ENCODE results near the gene CDH4.
"Not testable (repeated sequence)": the region's sequence is repeated elsewhere in the genome, so short reads cannot be mapped to it uniquely, and the experiment has no call there.

Gene CDH4

GRCh38 chr20:61983965-61984364 lies 731.9 kb downstream of the CDH4 start:
- no peak for DNase-seq (ENCODE audit: low spot score)
- Histone ChIP-seq H3K9me3 (replicated peaks in 1 of 2; ENCODE audit: control insufficient read depth in 2 of 2, insufficient read depth in 1 of 2, low read depth in 1 of 2, low read length in 2 of 2) (peaks cover 3 to 5% of the 10 kb centered on the region in 2 donors), H3K27me3 (ENCODE audit: control insufficient read depth in 3 of 3, insufficient read depth in 3 of 3, low read depth in 1 of 3, low read length in 3 of 3) (no peaks in the 10 kb centered on the region), H3K79me1 (ENCODE audit: low read depth, low read length) (peaks cover 13% of the 10 kb centered on the region), H3K9ac (ENCODE audit: low read depth, low read length, poor library complexity) (peak overlapping the region; percentile 53), H3K18ac (ENCODE audit: low read length) (no peak overlapping the region), H2BK120ac (ENCODE audit: low read depth, low read length) (no peak overlapping the region), H3K27ac (replicated peaks; ENCODE audit: low read length) (no peak overlapping the region), H3K4me1 (ENCODE audit: control insufficient read depth in 2 of 2, insufficient read depth in 1 of 2, low read depth in 1 of 2, low read length in 2 of 2) (peaks cover 0 to 4% of the 10 kb centered on the region in 2 donors), H2AFZ (ENCODE audit: low read length) (no peak overlapping the region), H2BK15ac (ENCODE audit: low read length) (no peak overlapping the region), H3K4me3 (ENCODE audit: low read length in 2 of 2) (peak overlapping the region in 1 of 2 donors; percentile 4), H2BK5ac (ENCODE audit: low read length) (no peak overlapping the region), H3K36me3 (replicated peaks in 1 of 2; ENCODE audit: control insufficient read depth in 2 of 2, insufficient read depth in 2 of 2, low read length in 2 of 2) (peaks cover 29 to 62% of the 10 kb centered on the region in 2 donors), H4K8ac (ENCODE audit: low read depth, low read length) (no peak overlapping the region), H3K4me2 (ENCODE audit: insufficient read depth, low read length, poor library complexity, severe bottlenecking) (no peak overlapping the region), H3K23ac (ENCODE audit: low read depth, low read length, poor library complexity) (peak overlapping the region; percentile 98), H3K14ac (ENCODE audit: low read length) (peak overlapping the region; percentile 4), H4K91ac (ENCODE audit: low read depth, low read length, poor library complexity) (no peak overlapping the region), H2BK12ac (ENCODE audit: low read length) (no peak overlapping the region), H2AK5ac (ENCODE audit: low read depth, low read length) (no peak overlapping the region), H3K4ac (ENCODE audit: low read length) (no peak overlapping the region)
- WGBS, 2 donors (ENCODE audit: extremely low coverage in 2 of 2, insufficient read length in 2 of 2, insufficient replicate concordance in 1 of 2): no CpG with 5 or more reads among the region's 17 CpGs

DNA sequence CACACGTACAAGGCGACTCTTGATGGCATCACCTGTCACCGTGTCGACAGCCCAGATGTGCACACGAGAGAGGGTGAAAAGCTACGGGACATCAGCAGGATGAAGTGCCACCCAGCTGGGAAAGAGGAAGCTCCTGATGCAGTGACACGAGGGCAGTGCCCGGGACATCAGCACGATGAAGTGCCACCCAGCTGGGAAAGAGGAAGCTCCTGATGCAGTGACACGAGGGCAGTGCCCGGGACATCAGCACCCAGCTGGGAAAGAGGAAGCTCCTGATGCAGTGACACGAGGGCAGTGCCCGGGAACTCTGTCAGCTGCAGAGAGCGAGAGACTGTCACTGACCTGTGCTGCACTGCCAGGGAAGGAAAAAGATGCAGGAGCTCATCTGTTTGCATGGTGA lies 732.4 kb downstream of the CDH4 start:
- H2BK120ac ChIP-seq (ENCODE audit: low read depth, low read length); DNase-seq (ENCODE audit: low spot score); H3K4me2 ChIP-seq (ENCODE audit: insufficient read depth, low read length, poor library complexity, severe bottlenecking); H3K4ac ChIP-seq (ENCODE audit: low read length); H3K27me3 ChIP-seq (ENCODE audit: control insufficient read depth in 3 of 3, insufficient read depth in 3 of 3, low read depth in 1 of 3, low read length in 3 of 3); H2AK5ac ChIP-seq (ENCODE audit: low read depth, low read length); H2BK15ac ChIP-seq (ENCODE audit: low read length); H4K8ac ChIP-seq (ENCODE audit: low read depth, low read length); H4K91ac ChIP-seq (ENCODE audit: low read depth, low read length, poor library complexity); H2BK12ac ChIP-seq (ENCODE audit: low read length); H3K14ac ChIP-seq (ENCODE audit: low read length); H2BK5ac ChIP-seq (ENCODE audit: low read length); H3K27ac ChIP-seq (replicated peaks; ENCODE audit: low read length); H3K9me3 ChIP-seq (replicated peaks in 1 of 2; ENCODE audit: control insufficient read depth in 2 of 2, insufficient read depth in 1 of 2, low read depth in 1 of 2, low read length in 2 of 2); H3K4me1 ChIP-seq (ENCODE audit: control insufficient read depth in 2 of 2, insufficient read depth in 1 of 2, low read depth in 1 of 2, low read length in 2 of 2); H2AFZ ChIP-seq (ENCODE audit: low read length); H3K18ac ChIP-seq (ENCODE audit: low read length); H3K23ac ChIP-seq (ENCODE audit: low read depth, low read length, poor library complexity): not testable (repeated sequence)
- Histone ChIP-seq H3K9ac (ENCODE audit: low read depth, low read length, poor library complexity) (peak overlapping the region; percentile 53), H3K4me3 (ENCODE audit: low read length in 2 of 2) (peak overlapping the region in 1 of 2 donors; percentile 4), H3K36me3 (replicated peaks in 1 of 2; ENCODE audit: control insufficient read depth in 2 of 2, insufficient read depth in 2 of 2, low read length in 2 of 2) (peaks cover 31 to 66% of the 10 kb centered on the region in 2 donors), H3K79me1 (ENCODE audit: low read depth, low read length) (peaks cover 13% of the 10 kb centered on the region)
- WGBS, 2 donors (ENCODE audit: extremely low coverage in 2 of 2, insufficient read length in 2 of 2, insufficient replicate concordance in 1 of 2): no CpG with 5 or more reads among the region's 14 CpGs

- Histone ChIP-seq H3K4ac (ENCODE audit: low read length) (no peak overlapping the region), H4K8ac (ENCODE audit: low read depth, low read length) (no peak overlapping the region), H3K9me3 (replicated peaks in 1 of 2; ENCODE audit: control insufficient read depth in 2 of 2, insufficient read depth in 1 of 2, low read depth in 1 of 2, low read length in 2 of 2) (peaks cover 3 to 5% of the 10 kb centered on the region in 2 donors), H3K9ac (ENCODE audit: low read depth, low read length, poor library complexity) (no peak overlapping the region), H3K27ac (replicated peaks; ENCODE audit: low read length) (no peak overlapping the region), H4K91ac (ENCODE audit: low read depth, low read length, poor library complexity) (no peak overlapping the region), H3K79me1 (ENCODE audit: low read depth, low read length) (peaks cover 13% of the 10 kb centered on the region), H2AK5ac (ENCODE audit: low read depth, low read length) (no peak overlapping the region), H3K27me3 (ENCODE audit: control insufficient read depth in 3 of 3, insufficient read depth in 3 of 3, low read depth in 1 of 3, low read length in 3 of 3) (no peaks in the 10 kb centered on the region), H2BK120ac (ENCODE audit: low read depth, low read length) (no peak overlapping the region), H3K4me2 (ENCODE audit: insufficient read depth, low read length, poor library complexity, severe bottlenecking) (no peak overlapping the region), H2BK12ac (ENCODE audit: low read length) (no peak overlapping the region), H2BK5ac (ENCODE audit: low read length) (no peak overlapping the region), H2BK15ac (ENCODE audit: low read length) (no peak overlapping the region), H2AFZ (ENCODE audit: low read length) (no peak overlapping the region), H3K4me1 (ENCODE audit: control insufficient read depth in 2 of 2, insufficient read depth in 1 of 2, low read depth in 1 of 2, low read length in 2 of 2) (peaks cover 0 to 4% of the 10 kb centered on the region in 2 donors), H3K4me3 (ENCODE audit: low read length in 2 of 2) (peak overlapping the region in 1 of 2 donors; percentile 37), H3K18ac (ENCODE audit: low read length) (no peak overlapping the region), H3K36me3 (replicated peaks in 1 of 2; ENCODE audit: control insufficient read depth in 2 of 2, insufficient read depth in 2 of 2, low read length in 2 of 2) (peaks cover 35 to 72% of the 10 kb centered on the region in 2 donors), H3K23ac (ENCODE audit: low read depth, low read length, poor library complexity) (no peak overlapping the region), H3K14ac (ENCODE audit: low read length) (no peak overlapping the region)
- DNase-seq (ENCODE audit: low spot score): no peak
- WGBS, 2 donors (ENCODE audit: extremely low coverage in 2 of 2, insufficient read length in 2 of 2, insufficient replicate concordance in 1 of 2): no CpG with 5 or more reads among the region's 6 CpGs
Measured at GRCh38 chr20:61985096-61985495, 733.0 kb downstream of the CDH4 start.

GRCh38 chr20:61986762-61987321 lies 734.8 kb downstream of the CDH4 start:
- H2BK12ac ChIP-seq (ENCODE audit: low read length): no peak overlapping the region
- H3K14ac ChIP-seq (ENCODE audit: low read length): no peak overlapping the region
- H3K4me1 ChIP-seq (ENCODE audit: control insufficient read depth in 2 of 2, insufficient read depth in 1 of 2, low read depth in 1 of 2, low read length in 2 of 2): no peaks in the 10 kb centered on the region
- no peak overlapping the region for H4K91ac ChIP-seq (ENCODE audit: low read depth, low read length, poor library complexity)
- no peak overlapping the region for H4K8ac ChIP-seq (ENCODE audit: low read depth, low read length)
- H3K9me3 ChIP-seq (replicated peaks in 1 of 2; ENCODE audit: control insufficient read depth in 2 of 2, insufficient read depth in 1 of 2, low read depth in 1 of 2, low read length in 2 of 2): peaks cover 8% of the 10 kb centered on the region in 2 donors
- H2BK15ac ChIP-seq (ENCODE audit: low read length): no peak overlapping the region
- H2AFZ ChIP-seq (ENCODE audit: low read length): no peak overlapping the region
- H3K36me3 ChIP-seq (replicated peaks in 1 of 2; ENCODE audit: control insufficient read depth in 2 of 2, insufficient read depth in 2 of 2, low read length in 2 of 2): peaks cover 43 to 81% of the 10 kb centered on the region in 2 donors
- H2BK5ac ChIP-seq (ENCODE audit: low read length): no peak overlapping the region
- no peak overlapping the region for H3K27ac ChIP-seq (replicated peaks; ENCODE audit: low read length)
- DNase-seq (ENCODE audit: low spot score): no peak
- H3K4me3 ChIP-seq (ENCODE audit: low read length in 2 of 2): peak overlapping the region in 1 of 2 donors; percentile 9
- H3K23ac ChIP-seq (ENCODE audit: low read depth, low read length, poor library complexity): no peak overlapping the region
- H3K27me3 ChIP-seq (ENCODE audit: control insufficient read depth in 3 of 3, insufficient read depth in 3 of 3, low read depth in 1 of 3, low read length in 3 of 3): peaks cover 0 to 2% (median 0%) of the 10 kb centered on the region in 3 experiments
- no peak overlapping the region for H3K18ac ChIP-seq (ENCODE audit: low read length)
- no peak overlapping the region for H3K4me2 ChIP-seq (ENCODE audit: insufficient read depth, low read length, poor library complexity, severe bottlenecking)
- H2AK5ac ChIP-seq (ENCODE audit: low read depth, low read length): no peak overlapping the region
- no peak overlapping the region for H2BK120ac ChIP-seq (ENCODE audit: low read depth, low read length)
- H3K4ac ChIP-seq (ENCODE audit: low read length): no peak overlapping the region
- no peak overlapping the region for H3K9ac ChIP-seq (ENCODE audit: low read depth, low read length, poor library complexity)
- no CpG with 5 or more reads among the region's 16 CpGs for WGBS, 2 donors (ENCODE audit: extremely low coverage in 2 of 2, insufficient read length in 2 of 2, insufficient replicate concordance in 1 of 2)
- H3K79me1 ChIP-seq (ENCODE audit: low read depth, low read length): peaks cover 8% of the 10 kb centered on the region
